WTC11 (cell line): Measurements from ENCODE around the gene TMEM179B. TPM values are rescaled to one million over a fixed set of nuclear protein-coding genes. Genes with fewer than 3 reads are reported as not detected.

ENCODE experiments used
- CBFB ChIP-seq: sonication (generic); formaldehyde crosslinking; IDR thresholded peaks from 2 replicates; pipeline ENCODE4 v1.8.1; 2022; ENCODE audit warnings: mild to moderate bottlenecking, low read depth, missing genetic modification reagents
- CREB1 ChIP-seq: sonication (generic); formaldehyde crosslinking; IDR thresholded peaks from 2 replicates; pipeline ENCODE4 v1.8.0; 2023; ENCODE audit warnings: mild to moderate bottlenecking, missing genetic modification reagents
- E2F5 ChIP-seq: sonication (generic); formaldehyde crosslinking; IDR thresholded peaks from 2 replicates; pipeline ENCODE4 v1.8.1; 2022; ENCODE audit warnings: mild to moderate bottlenecking, moderate library complexity, missing genetic modification reagents
- ELF4 ChIP-seq: sonication (generic); formaldehyde crosslinking; IDR thresholded peaks from 2 replicates; pipeline ENCODE4 v1.8.1; 2022; ENCODE audit warnings: low read depth, mild to moderate bottlenecking, moderate library complexity, missing genetic modification reagents
- EMX1 ChIP-seq: fragments of 250-450 bp; sonication (Bioruptor Pico); IDR thresholded peaks from 2 replicates; pipeline ENCODE4 v1.8.0; 2021; ENCODE audit warnings: mild to moderate bottlenecking
- IRF1 ChIP-seq: sonication (generic); formaldehyde crosslinking; IDR thresholded peaks from 2 replicates; pipeline ENCODE4 v1.8.0; 2023; ENCODE audit warnings: missing genetic modification reagents
- KAT7 ChIP-seq: sonication (generic); formaldehyde crosslinking; IDR thresholded peaks from 2 replicates; pipeline ENCODE4 v1.8.1; 2023; ENCODE audit warnings: missing genetic modification reagents, mild to moderate bottlenecking, borderline replicate concordance
- RELA ChIP-seq: sonication (generic); formaldehyde crosslinking; IDR thresholded peaks from 2 replicates; pipeline ENCODE4 v1.8.1; 2022; ENCODE audit warnings: missing genetic modification reagents, mild to moderate bottlenecking, borderline replicate concordance
- RORB ChIP-seq: fragments of 250-450 bp; sonication (Bioruptor Pico); IDR thresholded peaks from 2 replicates; pipeline ENCODE4 v1.9.0; 2021; ENCODE audit warnings: mild to moderate bottlenecking
- SOX15 ChIP-seq: fragments of 250-450 bp; sonication (Bioruptor Pico); IDR thresholded peaks from 2 replicates; pipeline ENCODE4 v1.9.0; 2021; ENCODE audit warnings: mild to moderate bottlenecking
- USF2 ChIP-seq: sonication (generic); formaldehyde crosslinking; IDR thresholded peaks from 2 replicates; pipeline ENCODE4 v1.8.1; 2023; ENCODE audit warnings: mild to moderate bottlenecking, missing genetic modification reagents, moderate library complexity
- ZBTB43 ChIP-seq: sonication (generic); formaldehyde crosslinking; IDR thresholded peaks from 2 replicates; pipeline ENCODE4 v1.8.1; 2023; ENCODE audit warnings: mild to moderate bottlenecking, missing genetic modification reagents
- ZNF219 ChIP-seq: sonication (generic); formaldehyde crosslinking; IDR thresholded peaks from 2 replicates; pipeline ENCODE4 v1.8.0; 2023; ENCODE audit warnings: missing genetic modification reagents, mild to moderate bottlenecking, borderline replicate concordance
- ZNF263 ChIP-seq: sonication (generic); formaldehyde crosslinking; IDR thresholded peaks from 2 replicates; pipeline ENCODE4 v1.8.1; 2022; ENCODE audit warnings: low read depth, mild to moderate bottlenecking, moderate library complexity, missing genetic modification reagents
- ZNF281 ChIP-seq: sonication (generic); formaldehyde crosslinking; IDR thresholded peaks from 2 replicates; pipeline ENCODE4 v1.8.0; 2023; ENCODE audit warnings: mild to moderate bottlenecking, missing genetic modification reagents
- ZNF317 ChIP-seq: sonication (generic); formaldehyde crosslinking; IDR thresholded peaks from 2 replicates; pipeline ENCODE4 v1.8.1; 2023; ENCODE audit warnings: low read depth, mild to moderate bottlenecking, moderate library complexity, missing genetic modification reagents, borderline replicate concordance
- ZNF425 ChIP-seq: fragments of 250-450 bp; sonication (Bioruptor Pico); conservative IDR thresholded peaks from 2 replicates; pipeline ENCODE4 v1.9.0; 2021; ENCODE audit warnings: mild to moderate bottlenecking
- ZNF512 ChIP-seq: sonication (generic); formaldehyde crosslinking; IDR thresholded peaks from 2 replicates; pipeline ENCODE4 v1.8.1; 2022; ENCODE audit warnings: missing genetic modification reagents, borderline replicate concordance
- ZNF532 ChIP-seq: fragments of 250-450 bp; sonication (Bioruptor Pico); IDR thresholded peaks from 2 replicates; pipeline ENCODE4 v1.9.0; 2021; ENCODE audit warnings: mild to moderate bottlenecking, borderline replicate concordance
- ZNF671 ChIP-seq: fragments of 250-450 bp; sonication (Bioruptor Pico); IDR thresholded peaks from 2 replicates; pipeline ENCODE4 v1.8.0; 2021; ENCODE audit warnings: mild to moderate bottlenecking
- ZSCAN18 ChIP-seq: fragments of 250-450 bp; sonication (Bioruptor Pico); IDR thresholded peaks from 2 replicates; pipeline ENCODE4 v2.1.2; 2022; ENCODE audit warnings: mild to moderate bottlenecking, moderate library complexity
- total RNA-seq: library from RNA; stranded (reverse); gene quantifications from 3 replicates; pipeline ENCODE4 v1.2.3, GENCODE V29; 2021

The TMEM179B gene
- total RNA-seq, 1 experiment from 2014 or later: 21.4 TPM

- TF ChIP-seq ZNF281 (CRISPR knock-in tag): peak; percentile 63; the same call in 1 of the 2 replicates
- no peak for TF ChIP-seq ZNF532 (CRISPR knock-in tag)
- no peak for TF ChIP-seq ZSCAN18 (CRISPR knock-in tag)
- no peak; the same call in 1 of the 2 replicates for TF ChIP-seq CREB1 (CRISPR knock-in tag)
- TF ChIP-seq USF2 (CRISPR knock-in tag): no peak
- peak; percentile 92; the same call in 1 of the 2 replicates for TF ChIP-seq RELA
- TF ChIP-seq ZNF671: no peak
- TF ChIP-seq EMX1 (CRISPR knock-in tag): peak; percentile 81
- 0 out of 2 replicates have a peak, but pooled peaks have one; percentile 21 for TF ChIP-seq ZNF263
- TF ChIP-seq CBFB: no peak
- no peak for TF ChIP-seq RORB (CRISPR knock-in tag)
- no peak for TF ChIP-seq ZNF425 (CRISPR knock-in tag)
- 0 out of 2 replicates have a peak, but pooled peaks have one; percentile 76 for TF ChIP-seq KAT7 (CRISPR knock-in tag)
- peak; percentile 76; the same call in 1 of the 2 replicates for TF ChIP-seq ZBTB43 (CRISPR knock-in tag)
- 0 out of 2 replicates have a peak, but pooled peaks have one; percentile 30 for TF ChIP-seq ZNF317 (CRISPR knock-in tag)
- TF ChIP-seq IRF1: peak; percentile 56
- TF ChIP-seq SOX15 (CRISPR knock-in tag): no peak
- TF ChIP-seq ZNF219 (CRISPR knock-in tag): no peak
- TF ChIP-seq ELF4 (CRISPR knock-in tag): no peak
- no peak for TF ChIP-seq ZNF512 (CRISPR knock-in tag)
- peak; percentile 50; the same call in 1 of the 2 replicates for TF ChIP-seq E2F5 (CRISPR knock-in tag)
Observed at GRCh38 chr11:62791501-62792201, 4.4 kb downstream of the TMEM179B start, which contains the start of gene TMEM223 (continued).
